Measurements from ENCODE around the gene ZNHIT6.
"Not testable (repeated sequence)": the region's sequence is repeated elsewhere in the genome, so short reads cannot be mapped to it uniquely, and the experiment has no call there.

The ZNHIT6 gene

GRCh38 chr1:85707990-85708828, at the start of gene ZNHIT6:
TSS of gene ZNHIT6 (minus strand) at chr1:85708433. CDS start at chr1:85708284, 149 bp downstream.
- peak; percentile 92 for DNase-seq

DNA sequence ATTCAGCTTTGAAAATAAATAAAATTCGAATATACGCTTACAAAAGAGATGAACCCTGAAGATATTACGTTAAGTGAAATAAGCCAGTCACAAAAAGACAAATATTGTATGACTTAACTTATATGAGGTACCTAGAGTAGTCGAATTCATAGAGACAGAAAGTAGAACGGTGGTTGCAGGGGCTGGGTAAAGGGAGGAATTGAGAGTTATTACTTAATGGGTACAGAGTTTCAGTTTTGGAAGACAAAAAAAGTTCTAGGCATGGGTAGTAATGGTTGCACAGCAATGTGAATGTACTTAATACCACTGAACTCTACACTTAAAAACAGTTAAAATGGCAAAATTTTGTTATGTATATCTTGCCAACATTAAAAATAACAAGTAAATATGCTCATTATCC, 48.6 kb upstream of the ZNHIT6 start:
- no peak for DNase-seq

DNA sequence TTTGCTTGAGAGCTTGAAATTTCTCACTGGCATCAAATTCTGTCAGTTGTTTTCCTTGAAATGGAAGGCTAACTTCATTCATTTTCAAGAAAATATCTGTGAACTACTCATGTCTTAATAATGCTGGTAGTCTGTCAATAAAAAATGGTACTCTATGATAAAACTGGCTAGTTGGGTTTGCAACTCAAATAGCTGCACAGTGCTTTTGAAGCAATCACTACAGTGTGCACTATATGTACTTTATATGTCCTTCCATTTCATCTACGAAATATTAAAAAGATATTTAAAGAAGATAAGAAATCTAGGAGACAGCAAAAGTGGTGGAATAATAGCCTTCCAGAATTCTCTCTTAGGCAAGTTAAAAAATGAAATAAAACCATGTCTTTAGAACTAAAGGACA, 39.9 kb upstream of the ZNHIT6 start:
- DNase-seq = no peak

DNA sequence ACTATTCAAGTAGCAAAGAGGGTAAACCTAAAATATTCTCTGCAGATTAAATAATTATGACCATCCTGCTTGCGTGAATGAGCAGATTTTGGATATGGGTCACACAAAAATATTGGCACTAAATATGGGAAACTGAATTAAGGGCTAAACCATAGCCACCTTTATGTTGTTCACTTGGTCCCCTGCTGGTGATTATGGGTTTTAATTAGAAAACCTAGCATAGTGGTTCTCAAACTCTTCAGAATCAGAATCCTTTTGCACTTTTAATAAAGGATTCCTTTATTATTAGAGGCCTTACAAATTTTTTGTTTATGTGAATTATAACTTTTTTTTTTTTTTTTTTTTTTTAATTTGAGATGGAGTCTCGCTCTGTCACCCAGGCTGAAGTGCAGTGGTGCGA, 38.5 kb upstream of the ZNHIT6 start:
- DNase-seq = no peak

DNA sequence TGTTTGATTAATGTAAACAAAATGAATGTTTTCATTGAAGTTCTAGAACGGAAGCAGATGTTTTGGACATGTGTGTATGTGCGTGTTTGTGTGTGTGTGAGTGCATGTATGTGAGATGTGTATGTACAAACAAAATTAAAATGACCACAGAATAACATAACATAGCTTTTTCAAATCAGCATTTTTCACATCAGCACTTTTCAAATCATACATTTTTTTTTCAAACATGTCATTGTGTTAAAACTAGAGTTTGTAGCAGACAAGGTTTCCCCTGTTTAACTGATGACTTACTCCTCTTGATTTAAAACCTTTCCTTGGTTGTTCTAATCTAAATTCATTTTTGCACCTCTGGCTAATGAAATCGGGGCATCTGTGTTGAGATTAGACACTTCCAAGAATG, 35.6 kb upstream of the ZNHIT6 start:
- no peak for DNase-seq

- DNase-seq = no peak
Observed at GRCh38 chr1:85734931-85735330, 26.7 kb upstream of the ZNHIT6 start.

- no peak for DNase-seq
Observed at GRCh38 chr1:85718678-85719340, 10.6 kb upstream of the ZNHIT6 start.

- DNase-seq = not testable (repeated sequence)
Observed at GRCh38 chr1:85714418-85715114, 6.3 kb upstream of the ZNHIT6 start.

DNA sequence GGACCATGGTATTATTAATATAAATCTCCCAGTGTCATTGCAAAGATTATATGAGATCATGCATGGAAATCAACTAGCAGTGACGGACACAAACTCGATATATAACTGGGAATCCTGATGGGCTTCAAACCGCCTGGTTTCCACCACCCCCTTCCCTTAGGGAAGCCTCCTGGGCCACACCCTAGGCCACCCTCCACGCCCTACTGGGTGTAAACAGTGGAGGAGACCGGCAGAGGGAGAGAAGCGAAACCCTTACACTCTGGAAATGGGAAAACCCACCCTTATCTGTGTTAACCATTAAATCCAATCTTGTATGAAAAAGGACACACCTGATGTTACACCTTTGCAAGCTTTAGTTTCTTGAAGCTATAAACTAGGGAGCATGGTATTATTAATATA, 595 bp upstream of the ZNHIT6 start:
- DNase-seq = no peak

DNA sequence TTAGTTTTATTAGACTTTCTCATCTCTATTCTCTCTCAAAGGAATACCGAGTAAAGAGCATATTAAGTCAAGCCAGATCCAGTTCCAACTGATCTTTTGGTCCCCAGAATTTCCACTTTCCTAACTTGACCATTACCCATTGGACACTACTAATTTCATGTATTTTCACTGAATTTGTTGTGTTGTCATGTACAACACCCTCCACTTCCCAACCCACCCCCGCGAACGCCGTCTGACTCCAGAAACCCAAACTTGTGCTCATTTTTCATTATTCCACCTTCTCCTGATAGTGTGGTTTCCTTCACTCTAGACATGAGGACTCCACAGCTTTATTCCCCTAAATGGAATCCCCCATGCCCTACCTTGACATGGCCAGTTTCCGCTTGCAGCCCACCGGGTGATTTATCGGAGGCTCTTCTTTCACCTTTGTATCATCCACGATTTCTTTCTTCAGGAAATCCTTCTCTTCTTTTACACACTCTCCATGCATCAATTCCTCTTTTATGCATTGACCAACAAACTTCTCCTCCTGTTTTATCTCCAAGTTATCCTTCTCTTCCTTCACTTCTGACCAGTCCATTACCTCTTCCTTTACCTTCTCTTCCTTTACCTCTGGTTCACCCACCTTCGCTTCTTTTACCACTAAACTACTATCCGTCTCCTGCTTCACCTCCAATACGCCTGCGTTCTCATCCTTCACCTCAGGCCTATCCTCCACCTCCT, 805 bp downstream of the ZNHIT6 start:
- DNase-seq = no peak

- no peak for DNase-seq
Observed at GRCh38 chr1:85705940-85706339, 2.3 kb downstream of the ZNHIT6 start.

DNA sequence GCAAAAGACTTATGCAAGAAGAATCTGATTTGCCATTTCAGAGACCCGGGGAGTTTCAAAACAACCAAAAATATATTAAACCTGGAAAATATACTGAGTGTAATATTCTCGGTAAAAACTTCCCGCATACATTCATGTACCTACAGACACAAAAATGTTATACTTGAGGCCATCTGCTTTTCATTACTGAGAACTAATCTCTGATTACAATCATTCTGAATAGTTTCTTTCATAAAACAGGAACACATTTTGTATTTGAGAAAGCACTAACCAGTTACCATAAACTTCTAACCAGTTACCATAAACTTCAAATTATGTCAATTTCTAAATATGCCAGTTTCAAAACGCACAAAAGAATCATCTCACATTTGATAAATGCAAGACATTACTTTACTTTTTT, 7.8 kb downstream of the ZNHIT6 start:
- no peak for DNase-seq

- DNase-seq = no peak
Observed at GRCh38 chr1:85697895-85698294, 10.3 kb downstream of the ZNHIT6 start.

DNA sequence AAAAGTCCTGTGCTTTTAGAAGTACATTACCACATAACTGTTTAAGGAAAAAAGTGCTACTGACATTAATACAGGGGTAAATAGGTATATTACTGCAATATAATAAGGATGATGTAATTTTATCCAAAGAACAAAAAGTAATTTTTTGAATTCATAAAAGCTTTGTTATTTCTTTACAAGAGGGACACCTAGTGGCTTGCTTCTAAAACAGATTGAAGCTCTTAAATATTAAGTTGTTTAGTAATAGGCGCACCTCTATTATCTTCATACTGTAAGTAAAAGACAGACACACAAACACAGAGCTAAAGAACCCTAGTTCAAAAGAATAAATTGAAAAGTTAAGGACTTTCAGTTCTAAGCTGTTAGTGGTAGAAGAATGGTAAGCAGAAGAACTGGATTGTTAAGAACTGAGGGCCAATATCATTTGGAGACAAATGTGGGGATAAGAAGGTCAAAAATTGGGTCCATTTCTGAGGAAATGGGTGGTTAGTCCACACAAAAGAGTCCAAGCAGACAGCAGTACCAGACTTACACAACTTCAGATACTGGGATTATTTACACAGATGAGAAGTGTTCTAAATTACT, 15.4 kb downstream of the ZNHIT6 start:
- DNase-seq = no peak

- no peak for DNase-seq
Observed at GRCh38 chr1:85689775-85690404, 18.3 kb downstream of the ZNHIT6 start.

GRCh38 chr1:85683292-85684025, 24.8 kb downstream of the ZNHIT6 start:
- no peak for DNase-seq

GRCh38 chr1:85681087-85681486, 27.1 kb downstream of the ZNHIT6 start:
- no peak for DNase-seq

GRCh38 chr1:85678193-85678592, 30.0 kb downstream of the ZNHIT6 start:
- DNase-seq = no peak

GRCh38 chr1:85677656-85678055, 30.6 kb downstream of the ZNHIT6 start:
- no peak for DNase-seq

DNA sequence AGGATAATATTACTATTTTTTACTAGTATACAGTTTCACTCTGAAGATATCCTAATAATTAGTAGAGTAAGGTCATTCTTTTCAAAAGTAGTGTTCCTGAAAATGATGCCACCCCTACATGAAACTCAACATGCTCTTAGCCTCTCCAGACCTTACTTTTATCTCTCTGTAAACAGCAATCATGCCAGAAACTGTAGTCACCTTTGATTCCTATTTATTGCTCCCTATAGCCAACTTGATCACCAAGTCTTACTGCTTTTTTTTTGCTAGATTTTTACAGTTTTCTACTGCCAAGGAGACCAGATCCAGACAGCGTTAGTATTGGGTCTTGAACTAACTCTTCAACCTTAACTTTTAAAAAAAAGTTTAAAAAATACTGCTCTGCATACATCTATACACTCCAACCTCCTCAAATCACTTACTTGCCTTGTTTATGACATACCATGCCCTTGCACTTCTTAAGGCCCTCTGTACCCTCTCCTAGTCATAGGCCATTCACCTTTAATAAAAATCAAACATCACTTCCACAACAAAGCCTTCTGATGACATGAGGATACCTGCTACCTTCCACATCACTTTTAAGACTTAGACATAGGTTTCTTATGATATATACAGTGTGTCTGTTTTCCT, 36.1 kb downstream of the ZNHIT6 start:
- DNase-seq = no peak

- no peak for DNase-seq
Observed at GRCh38 chr1:85665932-85666331, 42.3 kb downstream of the ZNHIT6 start.

Measured in CD4-positive, alpha-beta T cell treated with Interleukin-21 for 1 hour (primary cell).